ENCODE results near the gene DNALI1. TPM values are rescaled to one million over a fixed set of nuclear protein-coding genes. Genes with fewer than 3 reads are reported as not detected.

DNALI1 gene
- total RNA-seq, 6 experiments from 2014 or later, result 1.3 to 2.4 (median 1.9) TPM

- H3K4me3 Mint-ChIP-seq, result no peak overlapping the region
- peaks cover 31% of the 10 kb centered on the region for H3K27me3 Mint-ChIP-seq (ENCODE audit: insufficient read depth)
- H3K27ac Mint-ChIP-seq, result no peak overlapping the region
- H3K9me3 Mint-ChIP-seq, result no peaks in the 10 kb centered on the region
- peaks cover 14% of the 10 kb centered on the region for H3K4me1 Mint-ChIP-seq (ENCODE audit: low read depth)
- DNase-seq, result no peak
- peak; percentile 84 for TF ChIP-seq CTCF (IDR thresholded peaks at IDR 0.05)
- H3K36me3 Mint-ChIP-seq (ENCODE audit: low read depth), result no peaks in the 10 kb centered on the region
These were observed 46.3 kb downstream of the DNALI1 start for GRCh38 chr1:37602750-37603694.

GRCh38 chr1:37605061-37605650 lies 48.4 kb downstream of the DNALI1 start:
- peaks cover 19% of the 10 kb centered on the region for H3K27me3 Mint-ChIP-seq (ENCODE audit: insufficient read depth)
- H3K9me3 Mint-ChIP-seq, result no peaks in the 10 kb centered on the region
- no peak for TF ChIP-seq CTCF (IDR thresholded peaks at IDR 0.05)
- DNase-seq, result no peak
- H3K4me3 Mint-ChIP-seq, result no peak overlapping the region
- H3K27ac Mint-ChIP-seq, result no peak overlapping the region
- H3K36me3 Mint-ChIP-seq (ENCODE audit: low read depth), result no peaks in the 10 kb centered on the region
- H3K4me1 Mint-ChIP-seq (ENCODE audit: low read depth), result peaks cover 11% of the 10 kb centered on the region

- no peak overlapping the region for H3K27ac Mint-ChIP-seq
- TF ChIP-seq CTCF (IDR thresholded peaks at IDR 0.05), result no peak
- no peaks in the 10 kb centered on the region for H3K9me3 Mint-ChIP-seq
- peaks cover 11% of the 10 kb centered on the region for H3K4me1 Mint-ChIP-seq (ENCODE audit: low read depth)
- H3K4me3 Mint-ChIP-seq, result no peak overlapping the region
- H3K27me3 Mint-ChIP-seq (ENCODE audit: insufficient read depth), result peaks cover 17% of the 10 kb centered on the region
- no peak for DNase-seq
- no peaks in the 10 kb centered on the region for H3K36me3 Mint-ChIP-seq (ENCODE audit: low read depth)
These were observed 49.2 kb downstream of the DNALI1 start for GRCh38 chr1:37605806-37606474.

GRCh38 chr1:37606481-37607263 lies 49.9 kb downstream of the DNALI1 start:
- H3K4me3 Mint-ChIP-seq, result no peak overlapping the region
- no peak overlapping the region; the same call in 1 of the 2 replicates for H3K27ac Mint-ChIP-seq
- H3K27me3 Mint-ChIP-seq (ENCODE audit: insufficient read depth), result peaks cover 15% of the 10 kb centered on the region
- DNase-seq, result peak; percentile 12
- no peaks in the 10 kb centered on the region for H3K36me3 Mint-ChIP-seq (ENCODE audit: low read depth)
- no peak for TF ChIP-seq CTCF (IDR thresholded peaks at IDR 0.05)
- H3K4me1 Mint-ChIP-seq (ENCODE audit: low read depth), result peaks cover 11% of the 10 kb centered on the region
- no peaks in the 10 kb centered on the region for H3K9me3 Mint-ChIP-seq

GRCh38 chr1:37609002-37609401 lies 52.3 kb downstream of the DNALI1 start:
- peaks cover 11% of the 10 kb centered on the region for H3K4me1 Mint-ChIP-seq (ENCODE audit: low read depth)
- no peak for DNase-seq
- H3K4me3 Mint-ChIP-seq, result no peak overlapping the region
- H3K27ac Mint-ChIP-seq, result no peak overlapping the region
- H3K27me3 Mint-ChIP-seq (ENCODE audit: insufficient read depth), result peaks cover 12% of the 10 kb centered on the region
- TF ChIP-seq CTCF (IDR thresholded peaks at IDR 0.05), result no peak
- H3K36me3 Mint-ChIP-seq (ENCODE audit: low read depth), result no peaks in the 10 kb centered on the region
- no peaks in the 10 kb centered on the region for H3K9me3 Mint-ChIP-seq
